Adrenal gland (tissue), 5 donors: Measurements from ENCODE around the gene CNIH2.

Experiments used
- CTCF ChIP-seq, 6 experiments: fragments of 450-650 bp in 4 of 6; fragments of 200-600 bp in 2 of 6; sonication (generic) in 1 of 6; IDR thresholded peaks; 1 replicate in 5 of 6; 2 replicates in 1 of 6; pipeline versions ENCODE4 v1.5.1 to v1.8.0; 2016 to 2021; ENCODE audit warnings: antibody characterized with exemption in 6 of 6, mild to moderate bottlenecking in 2 of 6, moderate library complexity in 1 of 6
- POLR2A ChIP-seq, 2 donors: fragments of 450-650 bp; IDR thresholded peaks; one replicate each; pipeline ENCODE4 v1.6.1; 2017; ENCODE audit warnings: antibody characterized with exemption in 2 of 2, mild to moderate bottlenecking in 2 of 2, moderate library complexity in 1 of 2
- donor health status: DM: no; HTN: no; CAD: no.

DNA sequence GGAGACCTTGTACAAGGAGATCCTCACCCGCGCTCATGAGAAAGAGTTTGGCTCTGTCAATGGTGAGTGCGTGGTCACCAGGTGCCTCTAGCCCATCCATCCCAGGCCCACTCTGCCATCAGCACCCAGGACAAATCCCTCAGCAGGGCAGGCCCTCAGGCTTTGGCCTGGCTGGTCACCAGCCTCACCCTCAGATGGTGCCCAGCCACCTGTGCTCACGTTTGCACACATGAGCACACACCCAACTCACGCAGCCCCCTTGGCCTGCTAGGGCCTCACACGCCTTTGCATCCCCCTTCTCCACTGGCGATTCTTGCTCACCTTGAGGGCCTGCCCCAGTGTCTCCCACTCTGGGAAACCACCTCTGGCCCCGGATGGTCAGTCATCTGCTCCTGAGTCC, 13.6 kb upstream of the CNIH2 start:
- TF ChIP-seq CTCF (IDR thresholded peaks at IDR 0.05) (no peak), POLR2A (IDR thresholded peaks at IDR 0.05) (no peak)
